ENCODE measurements around the gene MED6. TPM values are rescaled to one million over a fixed set of nuclear protein-coding genes. Genes with fewer than 3 reads are reported as not detected.

Gene MED6
- total RNA-seq, 1 experiment from 2014 or later, result 55.3 TPM

GRCh38 chr14:70563417-70563816 lies 37.0 kb downstream of the MED6 start:
- H4K8ac ChIP-seq (replicated peaks; ENCODE audit: insufficient read length, low read depth, low read length), result no peak overlapping the region
- no peak overlapping the region for H2BK12ac ChIP-seq (ENCODE audit: insufficient read length, low read depth, low read length)
- DNase-seq, result no peak
- H2AFZ ChIP-seq (ENCODE audit: low read length), result no peak overlapping the region
- H4K5ac ChIP-seq (ENCODE audit: insufficient read length, low read depth, low read length), result no peak overlapping the region
- H2BK5ac ChIP-seq (ENCODE audit: insufficient read length, low read length), result no peak overlapping the region
- no peaks in the 10 kb centered on the region for H3K27me3 Mint-ChIP-seq (ENCODE audit: low read depth)
- no CpG with 5 or more reads among the region's 4 CpGs for WGBS (ENCODE audit: extremely low coverage, insufficient read length, low lambda C conversion rate)
- no peaks in the 10 kb centered on the region for H3K4me1 ChIP-seq (ENCODE audit: insufficient read depth, low read length)
- no peak overlapping the region for H2BK20ac ChIP-seq (ENCODE audit: low read depth, low read length, poor library complexity, severe bottlenecking)
- no peak for TF ChIP-seq CTCF (conservative IDR thresholded peaks at IDR 0.05)
- H3K27me3 ChIP-seq (ENCODE audit: insufficient read depth, low read length), result no peaks in the 10 kb centered on the region
- peaks cover 40 to 46% of the 10 kb centered on the region in 2 experiments for H3K9me3 Mint-ChIP-seq
- H3K23ac ChIP-seq (ENCODE audit: insufficient read length, low read depth, low read length), result no peak overlapping the region
- H3K23me2 ChIP-seq (ENCODE audit: insufficient read length, low read depth, low read length, poor library complexity, severe bottlenecking), result no peaks in the 10 kb centered on the region
- no peak overlapping the region for H2BK120ac ChIP-seq (ENCODE audit: low read depth, low read length, poor library complexity, severe bottlenecking)
- no peak overlapping the region for H3K14ac ChIP-seq (ENCODE audit: insufficient read depth, low read length)
- no peaks in the 10 kb centered on the region for H3K79me2 ChIP-seq (ENCODE audit: insufficient read depth, low read length)
- no peak overlapping the region for H3K27ac ChIP-seq (ENCODE audit: insufficient read length, low read depth, low read length)
- no peak overlapping the region for H2BK15ac ChIP-seq (ENCODE audit: low read depth, low read length)
- H4K20me1 ChIP-seq (ENCODE audit: control insufficient read depth, insufficient read depth, insufficient read length), result no peaks in the 10 kb centered on the region
- no peak overlapping the region for H3K27ac Mint-ChIP-seq
- H3K18ac ChIP-seq (ENCODE audit: insufficient read length, low read depth, low read length), result no peak overlapping the region
- no peak overlapping the region for H3K9ac ChIP-seq (ENCODE audit: extremely low read depth, insufficient read length, low read length)
- H3K4me3 Mint-ChIP-seq, result no peak overlapping the region
- no peak overlapping the region for H3T11ph ChIP-seq (ENCODE audit: low read length)
- peaks cover 13% of the 10 kb centered on the region for H3K9me3 ChIP-seq (ENCODE audit: control insufficient read depth, low read depth, low read length)
- no peaks in the 10 kb centered on the region for H3K79me1 ChIP-seq (ENCODE audit: insufficient read depth, low read depth, low read length, poor library complexity, severe bottlenecking)
- H2AK5ac ChIP-seq (ENCODE audit: insufficient read length, low read length), result no peak overlapping the region
- H3K4me2 ChIP-seq (ENCODE audit: insufficient read depth, insufficient read length, low read length), result no peak overlapping the region
- H3K56ac ChIP-seq (ENCODE audit: insufficient read length, low read depth, low read length), result no peak overlapping the region
- H3K4ac ChIP-seq (ENCODE audit: low read depth, low read length), result no peak overlapping the region
- H3K36me3 Mint-ChIP-seq (ENCODE audit: insufficient read depth in 1 of 3, low read depth in 3 of 3), result peaks cover 59 to 64% (median 60%) of the 10 kb centered on the region in 3 experiments
- H3K4me1 Mint-ChIP-seq, result peaks cover 2 to 4% of the 10 kb centered on the region in 2 experiments; a peak in 1 of 4 replicates
- H4K91ac ChIP-seq (ENCODE audit: insufficient read length, low read depth, low read length), result no peak overlapping the region
